Activated B cell treated with CpG ODN at 0.5 μM for 24 hours (primary cell): ENCODE data around the gene UCN3. TPM values are rescaled to one million over a fixed set of nuclear protein-coding genes. Genes with fewer than 3 reads are reported as not detected.

Experiments
- total RNA-seq: library from RNA; stranded (reverse); gene quantifications from 2 replicates; pipeline ENCODE4 v1.2.3, GENCODE V29; 2022

Gene UCN3
- total RNA-seq, 1 donor from 2014 or later = not detected

Other genes with a start within 250 kb of the UCN3 start
- not detected in 2 replicates for gene AKR1C8, start 179.8 kb upstream of the UCN3 start, total RNA-seq
- not detected in 2 replicates for gene AKR1C4, start 168.1 kb upstream of the UCN3 start, total RNA-seq
- not detected in 2 replicates for gene TUBAL3, start 39.9 kb downstream of the UCN3 start, total RNA-seq
- 19.0 and 22.5 TPM in 2 replicates for gene NET1, start 47.6 kb downstream of the UCN3 start, total RNA-seq
- not detected in 2 replicates for gene CALML5, start 134.6 kb downstream of the UCN3 start, total RNA-seq
- gene CALML3, start 160.0 kb downstream of the UCN3 start, total RNA-seq = not detected in 2 replicates